Endodermal cell (in vitro differentiated cells): Measurements from ENCODE around the gene CFAP61. TPM values are rescaled to one million over a fixed set of nuclear protein-coding genes. Genes with fewer than 3 reads are reported as not detected.

Experiments
- DNase-seq: peaks from one replicate; pipeline ENCODE4 v3.0.0-alpha.2; 2017
- H3K27ac ChIP-seq: 2 replicates; pipeline ENCODE4 v1.5.1; 2013; ENCODE audit warnings: mild to moderate bottlenecking, low read depth, low read length, moderate library complexity
- H3K27me3 ChIP-seq: 2 replicates; pipeline ENCODE4 v1.6.1; 2013; ENCODE audit warnings: mild to moderate bottlenecking, low read length, moderate library complexity; ENCODE audit not compliant: insufficient read depth, control insufficient read depth, poor library complexity, severe bottlenecking
- H3K36me3 ChIP-seq: 2 replicates; pipeline ENCODE4 v1.7.0; 2013; ENCODE audit warnings: mild to moderate bottlenecking, low read length, moderate library complexity; ENCODE audit not compliant: control insufficient read depth, insufficient read depth
- H3K4me1 ChIP-seq: one replicate; pipeline ENCODE4 v1.7.0; 2013; ENCODE audit warnings: low read length; ENCODE audit not compliant: control insufficient read depth, insufficient read depth
- H3K4me3 ChIP-seq: 2 replicates; pipeline ENCODE4 v1.5.1; 2013; ENCODE audit warnings: mild to moderate bottlenecking, low read length, moderate library complexity
- H3K9ac ChIP-seq: 2 replicates; pipeline ENCODE4 v1.6.1; 2013; ENCODE audit warnings: mild to moderate bottlenecking, low read length, moderate library complexity; ENCODE audit not compliant: poor library complexity, severe bottlenecking; ENCODE audit errors: extremely low read depth
- H3K9me3 ChIP-seq: 2 replicates; pipeline ENCODE4 v1.6.1; 2013; ENCODE audit warnings: mild to moderate bottlenecking, low read length, moderate library complexity; ENCODE audit not compliant: control insufficient read depth
- H3K27ac Mint-ChIP-seq: 2 replicates; pipeline ENCODE4 v1.8.0; 2020; ENCODE audit warnings: mixed read lengths
- H3K27me3 Mint-ChIP-seq: 2 replicates; pipeline ENCODE4 v1.8.0; 2021; ENCODE audit warnings: mild to moderate bottlenecking, mixed read lengths; ENCODE audit not compliant: insufficient read depth
- H3K36me3 Mint-ChIP-seq: 2 replicates; pipeline ENCODE4 v1.8.0; 2020; ENCODE audit warnings: low read depth, mixed read lengths
- H3K4me1 Mint-ChIP-seq: 2 replicates; pipeline ENCODE4 v1.8.0; 2020; ENCODE audit warnings: mixed read lengths
- H3K4me3 Mint-ChIP-seq: 2 replicates; pipeline ENCODE4 v1.8.0; 2020; ENCODE audit warnings: mild to moderate bottlenecking, moderate library complexity, mixed read lengths
- H3K9me3 Mint-ChIP-seq: 2 replicates; pipeline ENCODE4 v1.8.0; 2020; ENCODE audit warnings: mild to moderate bottlenecking, mixed read lengths
- CTCF ChIP-seq: fragments of 200-600 bp; sonication (generic); conservative IDR thresholded peaks from 2 replicates; pipeline ENCODE4 v1.5.0; 2021; ENCODE audit warnings: antibody characterized with exemption, mild to moderate bottlenecking
- WGBS, 2 experiments: methylation state at CpG; one replicate each; pipeline versions ENCODE4 v1.1.5 to v1.1.7; 2013; ENCODE audit warnings: missing lambda C conversion rate in 2 of 2, mixed read lengths in 1 of 2; ENCODE audit not compliant: insufficient coverage in 1 of 2, insufficient read length in 1 of 2; 5-methylcytosine and 5-hydroxymethylcytosine counted together
- total RNA-seq, 2 donors: library from RNA; stranded (reverse); fragmentation: NEBNext Ultra II Directional in 1 of 2; extraction: Animal tissue kit (Norgen Biotek cat#: 25700) in 1 of 2; gene quantifications; 2 replicates in 1 of 2; 3 replicates in 1 of 2; pipeline ENCODE4 v1.2.1, GENCODE V29; 2021

CFAP61 gene
- total RNA-seq, 2 donors from 2014 or later = 0.64 to 0.73 TPM

- no peak for TF ChIP-seq CTCF
- Histone ChIP-seq H3K9me3 (no peaks in the 10 kb centered on the region), H3K9ac (no peak overlapping the region), H3K27ac (no peak overlapping the region), H3K36me3 (no peaks in the 10 kb centered on the region), H3K27me3 (no peaks in the 10 kb centered on the region), H3K4me3 (no peak overlapping the region), H3K4me1 (no peaks in the 10 kb centered on the region)
- WGBS, 2 experiments = 92 to 94% methylated on average over 11 to 13 of the region's 13 CpGs
- Mint-ChIP-seq H3K27ac (no peak overlapping the region), H3K4me3 (no peak overlapping the region), H3K36me3 (no peaks in the 10 kb centered on the region), H3K27me3 (no peaks in the 10 kb centered on the region), H3K4me1 (peaks cover 1% of the 10 kb centered on the region), H3K9me3 (no peaks in the 10 kb centered on the region)
- no peak for DNase-seq
These were observed 277.2 kb downstream of the CFAP61 start for GRCh38 chr20:20329564-20329963.

- H3K4me3 ChIP-seq = no peak overlapping the region
- H3K36me3 Mint-ChIP-seq = no peaks in the 10 kb centered on the region
- WGBS, 2 experiments = 60% methylated on average over 1 of the region's 1 CpG; no CpG with 5 or more reads in 1 of the 2 experiments
- no peaks in the 10 kb centered on the region for H3K4me1 ChIP-seq
- no peaks in the 10 kb centered on the region for H3K9me3 ChIP-seq
- no peak for TF ChIP-seq CTCF
- H3K27me3 ChIP-seq = peaks cover 6% of the 10 kb centered on the region
- H3K9ac ChIP-seq = no peak overlapping the region
- no peak overlapping the region for H3K27ac Mint-ChIP-seq
- peaks cover 1% of the 10 kb centered on the region for H3K4me1 Mint-ChIP-seq
- no peak for DNase-seq
- no peak overlapping the region for H3K27ac ChIP-seq
- H3K9me3 Mint-ChIP-seq = no peaks in the 10 kb centered on the region
- H3K4me3 Mint-ChIP-seq = no peak overlapping the region
- H3K36me3 ChIP-seq = no peaks in the 10 kb centered on the region
- no peaks in the 10 kb centered on the region for H3K27me3 Mint-ChIP-seq
These were observed 278.8 kb downstream of the CFAP61 start for GRCh38 chr20:20331156-20331555.

- Histone ChIP-seq H3K9ac (no peak overlapping the region), H3K4me1 (no peaks in the 10 kb centered on the region), H3K27ac (no peak overlapping the region), H3K4me3 (no peak overlapping the region), H3K27me3 (peaks cover 8% of the 10 kb centered on the region), H3K9me3 (no peaks in the 10 kb centered on the region), H3K36me3 (no peaks in the 10 kb centered on the region)
- Mint-ChIP-seq H3K4me1 (peaks cover 1% of the 10 kb centered on the region), H3K36me3 (no peaks in the 10 kb centered on the region), H3K27ac (no peak overlapping the region), H3K4me3 (no peak overlapping the region), H3K27me3 (no peaks in the 10 kb centered on the region), H3K9me3 (peaks cover 2% of the 10 kb centered on the region)
- no peak for DNase-seq
- WGBS, 2 experiments = 87% methylated on average over 2 of the region's 2 CpGs; no CpG with 5 or more reads in 1 of the 2 experiments
- TF ChIP-seq CTCF = no peak
These were observed 279.5 kb downstream of the CFAP61 start for GRCh38 chr20:20331817-20332216.
